Ishikawa (cell line): ENCODE measurements around the gene APOL6.

ENCODE experiments used
- CEBPB ChIP-seq: IDR thresholded peaks from 2 replicates; pipeline ENCODE4 v1.6.1; 2012
- CREB1 ChIP-seq: IDR thresholded peaks from 2 replicates; pipeline ENCODE4 v1.6.1; 2012; ENCODE audit warnings: low read depth
- EGR1 ChIP-seq: IDR thresholded peaks from 2 replicates; pipeline ENCODE4 v1.6.1; 2012
- EP300 ChIP-seq: IDR thresholded peaks from 2 replicates; pipeline ENCODE4 v1.6.1; 2012; ENCODE audit warnings: borderline replicate concordance
- FOXM1 ChIP-seq: IDR thresholded peaks from 2 replicates; pipeline ENCODE4 v1.6.1; 2012; ENCODE audit warnings: low read depth, borderline replicate concordance
- MAX ChIP-seq: IDR thresholded peaks from 2 replicates; pipeline ENCODE4 v1.6.1; 2012
- NFIC ChIP-seq: IDR thresholded peaks from 2 replicates; pipeline ENCODE4 v1.6.1; 2012
- RAD21 ChIP-seq: IDR thresholded peaks from 2 replicates; pipeline ENCODE4 v1.6.1; 2012; ENCODE audit warnings: low read depth
- REST ChIP-seq: IDR thresholded peaks from 2 replicates; pipeline ENCODE4 v1.6.1; 2012; ENCODE audit warnings: low read depth, mild to moderate bottlenecking
- TAF1 ChIP-seq: IDR thresholded peaks from 2 replicates; pipeline ENCODE4 v1.6.1; 2012; ENCODE audit warnings: low read depth, mild to moderate bottlenecking
- TCF12 ChIP-seq: IDR thresholded peaks from 2 replicates; pipeline ENCODE4 v1.6.1; 2012; ENCODE audit warnings: low read depth
- TEAD4 ChIP-seq: IDR thresholded peaks from 2 replicates; pipeline ENCODE4 v1.6.1; 2012
- USF1 ChIP-seq: IDR thresholded peaks from 2 replicates; pipeline ENCODE4 v1.6.1; 2012
- YY1 ChIP-seq: IDR thresholded peaks from 2 replicates; pipeline ENCODE4 v1.6.1; 2012; ENCODE audit warnings: low read depth
- ZBTB7A ChIP-seq: IDR thresholded peaks from 2 replicates; pipeline ENCODE4 v1.6.1; 2012; ENCODE audit warnings: low read depth

The APOL6 gene

GRCh38 chr22:35648066-35649025 is at the start of gene APOL6:
TSS of gene APOL6 (plus strand) at chr22:35648446. CDS start at chr22:35656426, 7,980 bp downstream.
- no peak for TF ChIP-seq EGR1
- TF ChIP-seq RAD21, result no peak
- TF ChIP-seq FOXM1, result no peak
- no peak for TF ChIP-seq TAF1
- no peak for TF ChIP-seq CEBPB
- no peak for TF ChIP-seq EP300
- no peak for TF ChIP-seq NFIC
- TF ChIP-seq USF1, result no peak
- TF ChIP-seq MAX, result no peak
- no peak for TF ChIP-seq YY1
- TF ChIP-seq ZBTB7A, result no peak
- no peak for TF ChIP-seq REST
- TF ChIP-seq TEAD4, result no peak
- no peak for TF ChIP-seq CREB1
- TF ChIP-seq TCF12, result no peak

GRCh38 chr22:35599364-35599763 is 48.9 kb upstream of the APOL6 start:
- TF ChIP-seq TCF12, result no peak
- TF ChIP-seq YY1, result no peak
- TF ChIP-seq TAF1, result no peak
- no peak for TF ChIP-seq EGR1
- no peak for TF ChIP-seq REST
- no peak for TF ChIP-seq MAX
- TF ChIP-seq TEAD4, result no peak
- TF ChIP-seq RAD21, result no peak
- TF ChIP-seq NFIC, result no peak
- no peak for TF ChIP-seq CEBPB
- no peak for TF ChIP-seq CREB1
- TF ChIP-seq ZBTB7A, result no peak

- no peak for TF ChIP-seq ZBTB7A
- no peak for TF ChIP-seq EP300
- no peak for TF ChIP-seq EGR1
- no peak for TF ChIP-seq TEAD4
- TF ChIP-seq CEBPB, result no peak
- TF ChIP-seq MAX, result no peak
- TF ChIP-seq NFIC, result no peak
- TF ChIP-seq YY1, result no peak
Observed at GRCh38 chr22:35600476-35600875, 47.8 kb upstream of the APOL6 start.

- TF ChIP-seq ZBTB7A (no peak), YY1 (no peak), FOXM1 (no peak), TCF12 (no peak), MAX (no peak), CREB1 (no peak), NFIC (no peak), EP300 (no peak), USF1 (no peak), TEAD4 (no peak), RAD21 (no peak), EGR1 (no peak), REST (no peak)
Observed at GRCh38 chr22:35601013-35601580, 47.1 kb upstream of the APOL6 start.
